Daoy (cell line): ENCODE results near the gene SLC22A17. TPM values are rescaled to one million over a fixed set of nuclear protein-coding genes. Genes with fewer than 3 reads are reported as not detected.

Experiments
- DNase-seq: peaks from one replicate; pipeline ENCODE4 v3.0.0-alpha.2; 2015; ENCODE audit warnings: low read depth
- total RNA-seq: library from RNA; depleted of rRNA; stranded (reverse); fragments of >200 nt; shearing (Covaris generic); gene quantifications from 2 replicates; pipeline ENCODE4 v1.2.3, GENCODE V29; 2014

SLC22A17 gene
- total RNA-seq, 1 experiment from 2014 or later, result 13.9 TPM

- DNase-seq, result no peak
Observed at GRCh38 chr14:23362200-23362599, 9.5 kb upstream of the SLC22A17 start.

GRCh38 chr14:23361763-23362162 is 9.1 kb upstream of the SLC22A17 start:
- no peak for DNase-seq

GRCh38 chr14:23361320-23361719 is 8.6 kb upstream of the SLC22A17 start:
- no peak for DNase-seq

- DNase-seq, result peak; percentile 42
Observed at GRCh38 chr14:23360496-23360895, 7.8 kb upstream of the SLC22A17 start.

GRCh38 chr14:23359722-23360447 is 7.2 kb upstream of the SLC22A17 start:
- no peak for DNase-seq

GRCh38 chr14:23359167-23359626 is 6.5 kb upstream of the SLC22A17 start:
- no peak for DNase-seq

- DNase-seq, result no peak
Observed at GRCh38 chr14:23358553-23359166, 6.0 kb upstream of the SLC22A17 start.

GRCh38 chr14:23358042-23358441 is 5.4 kb upstream of the SLC22A17 start:
- no peak for DNase-seq

GRCh38 chr14:23357261-23357660 is 4.6 kb upstream of the SLC22A17 start:
- no peak for DNase-seq

GRCh38 chr14:23356662-23357061 is 4.0 kb upstream of the SLC22A17 start:
- DNase-seq, result no peak

GRCh38 chr14:23355871-23356435 is 3.3 kb upstream of the SLC22A17 start:
- DNase-seq, result no peak

GRCh38 chr14:23354990-23355389 is 2.3 kb upstream of the SLC22A17 start:
- no peak for DNase-seq

GRCh38 chr14:23353433-23353780 is 720 bp upstream of the SLC22A17 start:
- no peak for DNase-seq

- DNase-seq, result peak; percentile 24
Observed at GRCh38 chr14:23351681-23352505, 794 bp downstream of the SLC22A17 start.

- no peak for DNase-seq
Observed at GRCh38 chr14:23349156-23349845, 3.4 kb downstream of the SLC22A17 start.

GRCh38 chr14:23348297-23348655 is 4.4 kb downstream of the SLC22A17 start:
- no peak for DNase-seq

GRCh38 chr14:23347406-23348296 is 5.0 kb downstream of the SLC22A17 start:
- DNase-seq, result no peak

- no peak for DNase-seq
Observed at GRCh38 chr14:23346693-23347405, 5.8 kb downstream of the SLC22A17 start.

GRCh38 chr14:23345987-23346692 is 6.5 kb downstream of the SLC22A17 start:
- no peak for DNase-seq
